CD8-positive, alpha-beta memory T cell (primary cell): ENCODE results near the gene C4orf50. TPM values are rescaled to one million over a fixed set of nuclear protein-coding genes. Genes with fewer than 3 reads are reported as not detected.
A peak's percentile ranks its signal among the peaks of the same experiment; 100 is the strongest.

Experiments used
- CTCF ChIA-PET: fragments of 350-600 bp; sonication (Branson Sonifier 250); formaldehyde crosslinking; loops from one replicate; lab custom pipeline; 2021; ENCODE audit warnings: antibody characterized with exemption; lab: Charles Lee
- POLR2A ChIA-PET: fragments of 350-600 bp; sonication (Branson Sonifier 250); formaldehyde crosslinking; loops from one replicate; lab custom pipeline; 2021; ENCODE audit warnings: antibody characterized with exemption; lab: Charles Lee
- DNase-seq, 5 donors: peaks; one replicate each; pipeline versions ENCODE4 v3.0.0 to v3.0.0-alpha.2; 2020 to 2022; ENCODE audit warnings: mixed read lengths in 1 of 5
- H3K27ac ChIP-seq: one replicate; pipeline ENCODE4 v1.7.0; 2013; ENCODE audit warnings: low read depth, mild to moderate bottlenecking, low read length, moderate library complexity
- H3K27me3 ChIP-seq: 2 replicates; pipeline ENCODE4 v1.7.0; 2013; ENCODE audit warnings: low read length, mild to moderate bottlenecking; ENCODE audit not compliant: insufficient read depth, poor library complexity, severe bottlenecking
- H3K36me3 ChIP-seq: 2 replicates; pipeline ENCODE4 v1.7.0; 2013; ENCODE audit warnings: mild to moderate bottlenecking, low read length, moderate library complexity; ENCODE audit not compliant: insufficient read depth
- H3K4me1 ChIP-seq: 2 replicates; pipeline ENCODE4 v1.7.0; 2013; ENCODE audit warnings: mild to moderate bottlenecking, low read length, moderate library complexity; ENCODE audit not compliant: insufficient read depth
- H3K4me3 ChIP-seq: 2 replicates; pipeline ENCODE4 v1.7.0; 2013; ENCODE audit warnings: mild to moderate bottlenecking, low read length
- H3K9me3 ChIP-seq: 2 replicates; pipeline ENCODE4 v1.7.0; 2013; ENCODE audit warnings: mild to moderate bottlenecking, low read length
- H3K27ac Mint-ChIP-seq, 8 donors: one replicate each; pipeline ENCODE4 v1.8.0; 2020 to 2021; ENCODE audit warnings: mixed read lengths in 8 of 8, mild to moderate bottlenecking in 6 of 8, inconsistent platforms in 3 of 8, moderate library complexity in 3 of 8
- H3K27me3 Mint-ChIP-seq, 2 donors: one replicate each; pipeline ENCODE4 v1.8.0; 2020 to 2021; ENCODE audit warnings: mixed read lengths in 2 of 2, mild to moderate bottlenecking in 1 of 2, moderate library complexity in 1 of 2
- H3K36me3 Mint-ChIP-seq, 3 donors: one replicate each; pipeline ENCODE4 v1.8.0; 2020 to 2021; ENCODE audit warnings: mixed read lengths in 3 of 3, inconsistent platforms in 1 of 3, mild to moderate bottlenecking in 1 of 3
- H3K4me1 Mint-ChIP-seq, 3 donors: one replicate each; pipeline ENCODE4 v1.8.0; 2020 to 2021; ENCODE audit warnings: mixed read lengths in 3 of 3, inconsistent platforms in 1 of 3, mild to moderate bottlenecking in 1 of 3
- H3K4me3 Mint-ChIP-seq, 7 donors: one replicate each; pipeline ENCODE4 v1.8.0; 2020 to 2021; ENCODE audit warnings: mixed read lengths in 7 of 7, mild to moderate bottlenecking in 6 of 7, moderate library complexity in 4 of 7, inconsistent platforms in 2 of 7
- H3K9me3 Mint-ChIP-seq, 5 donors: one replicate each; pipeline ENCODE4 v1.8.0; 2020 to 2022; ENCODE audit warnings: mixed read lengths in 5 of 5, mild to moderate bottlenecking in 3 of 5, moderate library complexity in 2 of 5, inconsistent platforms in 1 of 5
- polyA plus RNA-seq: library from polyadenylated mRNA; unstranded; fragments of 300-500 nt; fragmentation: Illumina TruSeq; gene quantifications from one replicate; pipeline ENCODE4 v1.2.3, GENCODE V29; 2021
- total RNA-seq, 2 experiments: library from RNA; stranded (reverse); gene quantifications; one replicate each; pipeline ENCODE4 v1.2.3, GENCODE V29; 2021

C4orf50 gene
- total and polyA plus RNA-seq, 3 experiments from 2014 or later: 0.08 to 0.37 (median 0.24) TPM

- no peak overlapping the region for H3K27ac ChIP-seq
- H3K9me3 ChIP-seq: no peaks in the 10 kb centered on the region
- CTCF ChIA-PET: no interaction called here
- H3K4me1 ChIP-seq: no peaks in the 10 kb centered on the region
- H3K4me3 ChIP-seq: no peak overlapping the region
- no peaks in the 10 kb centered on the region for H3K27me3 ChIP-seq
- Mint-ChIP-seq H3K27ac (no peak overlapping the region), H3K4me3 (no peak overlapping the region), H3K27me3 (peaks cover 12 to 16% of the 10 kb centered on the region in 2 donors), H3K9me3 (peaks cover 0 to 6% (median 2%) of the 10 kb centered on the region in 5 donors), H3K4me1 (no peaks in the 10 kb centered on the region), H3K36me3 (no peaks in the 10 kb centered on the region)
- POLR2A ChIA-PET: no interaction called here
- no peaks in the 10 kb centered on the region for H3K36me3 ChIP-seq
- DNase-seq: no peak
These were observed 140.8 kb downstream of the C4orf50 start for GRCh38 chr4:5877392-5877791.

GRCh38 chr4:5874811-5875449 lies 143.3 kb downstream of the C4orf50 start:
- H3K27ac Mint-ChIP-seq: no peak overlapping the region

GRCh38 chr4:5870701-5871100 lies 147.5 kb downstream of the C4orf50 start:
- Histone ChIP-seq H3K4me3 (no peak overlapping the region), H3K27me3 (peaks cover 4% of the 10 kb centered on the region), H3K36me3 (no peaks in the 10 kb centered on the region), H3K27ac (no peak overlapping the region), H3K9me3 (no peaks in the 10 kb centered on the region), H3K4me1 (no peaks in the 10 kb centered on the region)
- H3K4me3 Mint-ChIP-seq: peak overlapping the region in 1 of 7 donors; percentile 36
- H3K27ac Mint-ChIP-seq: no peak overlapping the region
- H3K4me1 Mint-ChIP-seq: peaks cover 14 to 21% (median 19%) of the 10 kb centered on the region in 3 donors
- no peak for DNase-seq
- no peaks in the 10 kb centered on the region for H3K36me3 Mint-ChIP-seq
- CTCF ChIA-PET: no interaction called here
- H3K9me3 Mint-ChIP-seq: peaks cover 0 to 4% (median 0%) of the 10 kb centered on the region in 5 donors
- peaks cover 13 to 14% of the 10 kb centered on the region in 2 donors for H3K27me3 Mint-ChIP-seq
- POLR2A ChIA-PET: no interaction called here

More at GRCh38 chr4:5874811-5875449, 143.3 kb downstream of the C4orf50 start:
- CTCF ChIA-PET: no interaction called here
- H3K4me3 ChIP-seq: no peak overlapping the region
- no peak for DNase-seq
- H3K27ac ChIP-seq: no peak overlapping the region
- no peaks in the 10 kb centered on the region for H3K27me3 ChIP-seq
- H3K4me1 Mint-ChIP-seq: peaks cover 0 to 5% (median 3%) of the 10 kb centered on the region in 3 donors
- peaks cover 12% of the 10 kb centered on the region in 2 donors for H3K27me3 Mint-ChIP-seq
- no peaks in the 10 kb centered on the region for H3K36me3 Mint-ChIP-seq
- peaks cover 0 to 6% (median 4%) of the 10 kb centered on the region in 5 donors for H3K9me3 Mint-ChIP-seq
- H3K4me3 Mint-ChIP-seq: no peak overlapping the region
- no peaks in the 10 kb centered on the region for H3K9me3 ChIP-seq
- POLR2A ChIA-PET: no interaction called here
- no peaks in the 10 kb centered on the region for H3K4me1 ChIP-seq
- H3K36me3 ChIP-seq: no peaks in the 10 kb centered on the region

GRCh38 chr4:5869966-5870619 lies 148.1 kb downstream of the C4orf50 start:
- H3K4me1 ChIP-seq: no peaks in the 10 kb centered on the region
- no peak for DNase-seq
- H3K36me3 ChIP-seq: no peaks in the 10 kb centered on the region
- H3K4me3 ChIP-seq: no peak overlapping the region
- peaks cover 15 to 21% (median 19%) of the 10 kb centered on the region in 3 donors for H3K4me1 Mint-ChIP-seq
- no peak overlapping the region for H3K27ac Mint-ChIP-seq
- H3K36me3 Mint-ChIP-seq: no peaks in the 10 kb centered on the region
- peaks cover 0 to 4% (median 0%) of the 10 kb centered on the region in 5 donors for H3K9me3 Mint-ChIP-seq
- H3K27me3 ChIP-seq: peaks cover 4% of the 10 kb centered on the region
- no peak overlapping the region for H3K4me3 Mint-ChIP-seq
- H3K27me3 Mint-ChIP-seq: peaks cover 13 to 14% of the 10 kb centered on the region in 2 donors
- no peak overlapping the region for H3K27ac ChIP-seq
- CTCF ChIA-PET: no interaction called here
- no peaks in the 10 kb centered on the region for H3K9me3 ChIP-seq
- POLR2A ChIA-PET: no interaction called here

GRCh38 chr4:5867866-5868265 lies 150.4 kb downstream of the C4orf50 start:
- peaks cover 15 to 27% (median 22%) of the 10 kb centered on the region in 3 donors for H3K4me1 Mint-ChIP-seq
- H3K27ac Mint-ChIP-seq: no peak overlapping the region
- H3K27me3 ChIP-seq: peaks cover 4% of the 10 kb centered on the region
- POLR2A ChIA-PET: no interaction called here
- H3K27me3 Mint-ChIP-seq: peaks cover 13 to 16% of the 10 kb centered on the region in 2 donors
- no peak overlapping the region for H3K4me3 Mint-ChIP-seq
- peaks cover 0 to 4% (median 0%) of the 10 kb centered on the region in 5 donors for H3K9me3 Mint-ChIP-seq
- no peak for DNase-seq
- CTCF ChIA-PET: no interaction called here
- H3K4me3 ChIP-seq: no peak overlapping the region
- H3K9me3 ChIP-seq: no peaks in the 10 kb centered on the region
- H3K4me1 ChIP-seq: no peaks in the 10 kb centered on the region
- no peaks in the 10 kb centered on the region for H3K36me3 Mint-ChIP-seq
- no peaks in the 10 kb centered on the region for H3K36me3 ChIP-seq
- H3K27ac ChIP-seq: no peak overlapping the region

- Mint-ChIP-seq H3K27ac (no peak overlapping the region), H3K36me3 (no peaks in the 10 kb centered on the region), H3K4me1 (peaks cover 15 to 27% (median 22%) of the 10 kb centered on the region in 3 donors), H3K4me3 (peak overlapping the region in 2 of 7 donors; percentile 45 to 59), H3K9me3 (peaks cover 0 to 4% (median 0%) of the 10 kb centered on the region in 5 donors), H3K27me3 (peaks cover 13 to 16% of the 10 kb centered on the region in 2 donors)
- H3K4me3 ChIP-seq: no peak overlapping the region
- CTCF ChIA-PET: no interaction called here
- POLR2A ChIA-PET: no interaction called here
- no peaks in the 10 kb centered on the region for H3K36me3 ChIP-seq
- H3K27me3 ChIP-seq: peaks cover 4% of the 10 kb centered on the region
- no peak for DNase-seq
- H3K4me1 ChIP-seq: no peaks in the 10 kb centered on the region
- no peak overlapping the region for H3K27ac ChIP-seq
- H3K9me3 ChIP-seq: no peaks in the 10 kb centered on the region
These were observed 151.1 kb downstream of the C4orf50 start for GRCh38 chr4:5866841-5867813.

- no peak overlapping the region for H3K27ac ChIP-seq
- H3K4me3 ChIP-seq: no peak overlapping the region
- Mint-ChIP-seq H3K27ac (no peak overlapping the region), H3K9me3 (no peaks in the 10 kb centered on the region), H3K4me3 (peak overlapping the region in 2 of 7 donors; percentile 11 to 38), H3K36me3 (no peaks in the 10 kb centered on the region), H3K4me1 (peaks cover 15 to 27% (median 22%) of the 10 kb centered on the region in 3 donors), H3K27me3 (peaks cover 13 to 14% of the 10 kb centered on the region in 2 donors)
- ChIA-PET POLR2A (no interaction called here), CTCF (no interaction called here)
- no peak for DNase-seq
- H3K36me3 ChIP-seq: no peaks in the 10 kb centered on the region
- no peaks in the 10 kb centered on the region for H3K4me1 ChIP-seq
- H3K27me3 ChIP-seq: peaks cover 4% of the 10 kb centered on the region
- H3K9me3 ChIP-seq: no peaks in the 10 kb centered on the region
These were observed 152.2 kb downstream of the C4orf50 start for GRCh38 chr4:5865896-5866599.
